Panc1 (cell line): ENCODE measurements around the gene ZNF282. TPM values are rescaled to one million over a fixed set of nuclear protein-coding genes. Genes with fewer than 3 reads are reported as not detected.
A peak's percentile ranks its signal among the peaks of the same experiment; 100 is the strongest.

Experiments
- ATAC-seq: fragments of 200-7000 bp; cut with Tn5 transposase; 2 replicates; pipeline ENCODE4 v1.9.1; 2020; ENCODE audit warnings: mild to moderate bottlenecking, moderate library complexity
- Bru-seq: library from RNA; stranded (reverse); fragments of 400-500 nt; gene quantifications from one replicate; lab custom pipeline; 2021; lab: Mats Ljungman, UMichigan
- BruChase-seq, 2 experiments: library from RNA; stranded (reverse); fragments of 400-500 nt; gene quantifications; one replicate each; lab custom pipeline; 2021; lab: Mats Ljungman, UMichigan
- BruUV-seq: library from RNA; stranded (reverse); fragments of 400-500 nt; replicated peaks from 2 replicates; lab custom pipeline; 2021; lab: Mats Ljungman, UMichigan
- CTCF ChIA-PET: fragments of 300-600 bp; sonication (Branson Sonifier 250); formaldehyde crosslinking; loops from one replicate; lab custom pipeline; 2022; ENCODE audit warnings: antibody characterized with exemption; lab: Charles Lee
- POLR2A ChIA-PET: fragments of 300-600 bp; sonication (Branson Sonifier 250); formaldehyde crosslinking; loops from one replicate; lab custom pipeline; 2022; ENCODE audit warnings: antibody characterized with exemption; lab: Charles Lee
- DNase-seq: peaks from one replicate; pipeline ENCODE4 v3.0.0-alpha.2; 2010; ENCODE audit warnings: low read depth, low spot score
- H3K27ac ChIP-seq: 2 replicates; pipeline ENCODE4 v1.5.1; 2011; ENCODE audit warnings: mild to moderate bottlenecking, low read length, inconsistent platforms
- H3K27me3 ChIP-seq: fragments of 200-500 bp; sonication (Bioruptor generic); 2 replicates; pipeline ENCODE4 v1.6.0; 2014; ENCODE audit warnings: low read length, inconsistent platforms; ENCODE audit not compliant: control insufficient read depth, insufficient read depth
- H3K36me3 ChIP-seq: fragments of 200-500 bp; sonication (Bioruptor generic); 2 replicates; pipeline ENCODE4 v1.5.1; 2014; ENCODE audit warnings: inconsistent platforms, mild to moderate bottlenecking, low read length, moderate library complexity; ENCODE audit not compliant: control insufficient read depth, insufficient read depth
- H3K4me1 ChIP-seq: 2 replicates; pipeline ENCODE4 v1.5.1; 2011; ENCODE audit warnings: inconsistent platforms, mild to moderate bottlenecking, low read length, moderate library complexity; ENCODE audit not compliant: control insufficient read depth, insufficient read depth
- H3K4me3 ChIP-seq, 2 experiments: 2 replicates each; pipeline ENCODE4 v1.5.1; 2011 to 2012; ENCODE audit warnings: low read depth in 2 of 2, low read length in 2 of 2, mild to moderate bottlenecking in 2 of 2, inconsistent platforms in 1 of 2, moderate library complexity in 1 of 2
- H3K9me3 ChIP-seq: fragments of 200-500 bp; sonication (Bioruptor generic); 2 replicates; pipeline ENCODE4 v1.5.1; 2014; ENCODE audit warnings: low read depth, mild to moderate bottlenecking, inconsistent platforms, low read length, moderate library complexity; ENCODE audit not compliant: control insufficient read depth, insufficient read depth
- CTCF ChIP-seq: fragments of 450-650 bp; IDR thresholded peaks from 2 replicates; pipeline ENCODE4 v1.5.1; 2017; ENCODE audit warnings: mild to moderate bottlenecking
- POLR2AphosphoS5 ChIP-seq: IDR thresholded peaks from 2 replicates; pipeline ENCODE4 v1.6.1; 2012; ENCODE audit warnings: mild to moderate bottlenecking, low read depth, low read length, moderate library complexity
- REST ChIP-seq, 2 experiments: IDR thresholded peaks; 2 replicates each; pipeline ENCODE4 v1.6.1; 2011 to 2012; ENCODE audit warnings: low read depth in 2 of 2, control low read depth in 1 of 2, low read length in 1 of 2, mild to moderate bottlenecking in 1 of 2, moderate library complexity in 1 of 2; ENCODE audit not compliant: insufficient read depth in 1 of 2
- SIN3A ChIP-seq: IDR thresholded peaks from 2 replicates; pipeline ENCODE4 v1.6.1; 2012; ENCODE audit warnings: low read depth, mild to moderate bottlenecking, low read length, moderate library complexity, borderline replicate concordance; ENCODE audit not compliant: insufficient read depth
- TCF7L2 ChIP-seq: IDR thresholded peaks from 2 replicates; pipeline ENCODE4 v1.6.1; 2011; ENCODE audit warnings: mild to moderate bottlenecking, low read depth, low read length, inconsistent platforms
- in situ Hi-C: cut with HindIII; loops from 2 replicates; pipeline ENCODE4 v1.10.0; 2016; ENCODE audit warnings: low sequenced_read_pairs, low pct_unique_long_range_greater_than_20kb
- intact Hi-C: fragments of 100-400 bp; cut with micrococcal nuclease; formaldehyde crosslinking; loops from one replicate; pipeline ENCODE4 v1.10.0; 2022; ENCODE audit not compliant: unreplicated experiment
- long read RNA-seq: library from polyadenylated mRNA; unstranded; transcript quantifications from one replicate; pipeline ENCODE4 v2.0.0, GENCODE V29; 2021; ENCODE audit not compliant: unreplicated experiment
- polyA plus RNA-seq: library from polyadenylated mRNA; unstranded; fragments of >200 nt; gene quantifications from one replicate; pipeline ENCODE4 v1.2.1, GENCODE V29; 2012; ENCODE audit warnings: missing spikeins; ENCODE audit not compliant: insufficient read length
- total RNA-seq: library from RNA; stranded (reverse); gene quantifications from one replicate; pipeline ENCODE4 v1.2.1, GENCODE V29; 2021; ENCODE audit not compliant: unreplicated experiment

Gene ZNF282
- total RNA-seq (31.6 TPM), Bru-seq, nascent RNA (percentile 81 among the genes with signal in this experiment), BruChase-seq, experiment 1, labeled RNA remaining after a 2-hour chase (percentile 74 among the genes with signal in this experiment), BruChase-seq, experiment 2, labeled RNA remaining after a 6-hour chase (percentile 68 among the genes with signal in this experiment)
- polyA plus RNA-seq: 27.7 TPM
- long read RNA-seq, transcript ZNF282-204 (8 exons, 3,722 nt): major isoform, 6 of 21 reads
- long read RNA-seq, partial matches to known transcripts: 2 of 21 reads
- long read RNA-seq, other reads (novel, unspliced or antisense): 13 of 21 reads

- CTCF ChIA-PET: interaction anchor here (0.5 to 1.0 kb wide), 3 partner anchors 18 to 66 kb away, joined by 4 to 11 read pairs (median 6); no protein-coding TSS in a partner anchor
- POLR2A ChIA-PET: interaction anchor here (0.5 kb wide), 2 partner anchors 43 to 519 kb away, joined by 3 to 4 read pairs; a partner anchor contains a TSS
Observed at GRCh38 chr7:149195180-149196150, at the start of gene ZNF282. Gene ZNF282 (plus strand): TSS chr7:149195546. CDS start chr7:149195590, 44 bp downstream.

More at GRCh38 chr7:149195180-149196150, at the start of gene ZNF282:
- BruUV-seq: no TSS peak
- Histone ChIP-seq H3K27me3 (no peaks in the 10 kb centered on the region), H3K36me3 (peaks cover 7% of the 10 kb centered on the region), H3K27ac (peak within 1 kb of the TSS; percentile 93), H3K4me1 (peaks cover 9% of the 10 kb centered on the region), H3K9me3 (no peaks in the 10 kb centered on the region), H3K4me3 (peak within 1 kb of the TSS; percentile 93 to 98)
- intact Hi-C loops (no loop called here), in situ Hi-C loops (no loop called here)
- ATAC-seq (peak; percentile 96), DNase-seq (peak; percentile 67)
- TF ChIP-seq TCF7L2 (peak; percentile 48; the same call in 1 of the 2 replicates), REST (IDR thresholded peaks at IDR 0.05; ENCODE audit: insufficient read depth in 1 of 2, low read depth in 2 of 2, low read length in 1 of 2) (peak in 1 of 2 experiments; percentile 31; a peak in 2 of 4 replicates), POLR2AphosphoS5 (peak; percentile 82), CTCF (peak; percentile 90), SIN3A (peak; percentile 60; the same call in 1 of the 2 replicates)
